Daoy (cell line): ENCODE measurements around the gene HRG. TPM values are rescaled to one million over a fixed set of nuclear protein-coding genes. Genes with fewer than 3 reads are reported as not detected.

ENCODE experiments used
- total RNA-seq: library from RNA; depleted of rRNA; stranded (reverse); fragments of >200 nt; shearing (Covaris generic); gene quantifications from 2 replicates; pipeline ENCODE4 v1.2.3, GENCODE V29; 2014; rRNA removed

HRG gene
- total RNA-seq, 1 experiment from 2014 or later: not detected

Other genes starting within 250 kb of the HRG start
- 0.51 and 2.6 TPM in 2 replicates for gene CRYGS, start 121.6 kb upstream of the HRG start, total RNA-seq
- gene TBCCD1, start 98.7 kb upstream of the HRG start, total RNA-seq: 15.9 and 17.7 TPM in 2 replicates
- gene DNAJB11, start 95.3 kb upstream of the HRG start, total RNA-seq: 137 and 142 TPM in 2 replicates
- gene AHSG, start 53.0 kb upstream of the HRG start, total RNA-seq: not detected in 2 replicates
- not detected in 2 replicates for gene FETUB, start 25.6 kb upstream of the HRG start, total RNA-seq
- gene KNG1, start 51.3 kb downstream of the HRG start, total RNA-seq: not detected in 2 replicates
- gene EIF4A2, start 117.6 kb downstream of the HRG start, total RNA-seq: 697 and 819 TPM in 2 replicates
- gene RFC4, start 140.5 kb downstream of the HRG start, total RNA-seq: 167 and 198 TPM in 2 replicates
- gene ADIPOQ, start 176.7 kb downstream of the HRG start, total RNA-seq: not detected in 2 replicates